Left lobe of liver (tissue), 2 donors: Measurements from ENCODE around the gene EEFSEC. TPM values are rescaled to one million over a fixed set of nuclear protein-coding genes. Genes with fewer than 3 reads are reported as not detected.

ENCODE experiments used
- ATAC-seq: fragments of 200-7000 bp; cut with Tn5 transposase; one replicate; pipeline ENCODE4 v1.9.1; 2020; ENCODE audit warnings: mild to moderate bottlenecking, moderate library complexity
- DNase-seq: peaks from one replicate; pipeline ENCODE4 v3.0.0-alpha.2; 2020; ENCODE audit warnings: low spot score
- total RNA-seq: library from RNA; stranded (reverse); gene quantifications from one replicate; pipeline ENCODE4 v1.2.1, GENCODE V29; 2021
- donor health status: DM: no; HTN: no; CAD: no; lungs with moderate emphysema.
- donor health status: DM: no; HTN: yes; CAD: no.

Gene EEFSEC
- total RNA-seq, 1 donor from 2014 or later = 12.8 TPM

DNA sequence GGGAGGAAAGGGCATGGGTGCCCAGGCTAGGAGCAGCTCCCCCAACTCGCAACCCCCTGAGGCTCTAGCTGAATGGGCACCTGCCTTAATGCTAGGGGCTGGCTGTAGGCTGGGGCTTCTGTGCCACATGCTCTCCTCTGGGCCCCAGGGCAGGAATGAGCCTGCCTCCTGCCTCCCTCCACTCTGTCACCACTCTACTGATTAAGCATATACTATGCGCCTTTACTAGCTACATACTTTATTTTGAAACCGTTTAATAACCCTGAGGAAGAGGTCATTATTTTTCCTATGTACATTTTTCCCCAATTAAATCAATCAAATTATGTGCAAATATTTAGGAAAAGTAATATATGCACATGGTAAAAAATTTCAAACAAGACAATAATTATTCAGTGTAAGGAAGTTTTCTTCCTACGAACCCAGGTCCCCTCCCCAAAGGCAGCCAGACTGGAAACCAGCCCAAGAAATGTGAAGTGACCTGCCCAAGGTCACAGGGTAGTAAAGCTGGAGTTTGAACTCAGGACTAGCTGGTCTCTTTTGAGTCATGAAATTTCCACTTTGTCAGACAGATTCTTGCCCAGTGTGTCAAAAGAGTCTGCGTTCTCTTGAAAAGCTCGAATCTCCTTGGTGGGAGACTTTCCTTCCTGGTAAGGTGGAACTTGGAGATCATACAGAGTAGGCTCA lies 190.9 kb downstream of the EEFSEC start:
- DNase-seq (no peak), ATAC-seq (no peak)

DNA sequence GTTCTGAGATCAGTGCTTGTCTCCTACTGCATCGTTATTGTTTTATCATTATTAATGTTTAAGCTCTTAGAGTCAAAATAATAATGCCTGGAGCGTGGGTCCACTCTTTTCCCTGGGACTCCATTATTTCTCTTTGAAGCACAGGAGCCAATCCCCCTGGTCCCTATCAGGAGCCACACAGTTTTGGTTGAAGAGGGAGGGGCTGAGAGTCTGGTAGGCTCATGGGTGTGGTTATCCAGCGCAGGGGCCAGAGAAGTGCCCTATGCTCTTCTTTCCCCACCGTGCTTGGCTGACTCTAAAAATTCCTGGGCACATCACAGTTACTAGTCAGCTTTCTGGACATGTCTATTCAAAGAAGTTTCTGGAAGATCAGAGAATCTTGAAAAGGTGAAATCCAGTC lies 191.9 kb downstream of the EEFSEC start:
- ATAC-seq = no peak
- no peak for DNase-seq

DNA sequence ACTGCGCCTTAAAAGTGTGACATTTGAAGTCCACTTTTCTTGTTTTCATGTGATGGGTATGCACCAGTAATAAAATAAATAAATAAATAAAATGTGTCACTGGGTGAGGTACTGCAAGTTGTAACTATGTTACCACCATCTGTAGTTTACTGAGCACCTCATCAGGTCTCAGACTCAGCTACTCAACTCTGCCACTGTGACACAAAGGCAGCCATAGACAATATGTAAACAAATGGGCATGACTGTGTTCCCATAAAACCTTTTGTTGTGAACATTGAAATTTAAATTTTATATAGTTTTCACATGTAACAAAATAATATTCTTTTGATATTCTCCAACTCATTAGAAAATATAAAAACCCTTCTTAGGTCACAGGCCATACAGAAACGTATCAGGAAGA lies 193.3 kb downstream of the EEFSEC start:
- DNase-seq (no peak), ATAC-seq (no peak)

DNA sequence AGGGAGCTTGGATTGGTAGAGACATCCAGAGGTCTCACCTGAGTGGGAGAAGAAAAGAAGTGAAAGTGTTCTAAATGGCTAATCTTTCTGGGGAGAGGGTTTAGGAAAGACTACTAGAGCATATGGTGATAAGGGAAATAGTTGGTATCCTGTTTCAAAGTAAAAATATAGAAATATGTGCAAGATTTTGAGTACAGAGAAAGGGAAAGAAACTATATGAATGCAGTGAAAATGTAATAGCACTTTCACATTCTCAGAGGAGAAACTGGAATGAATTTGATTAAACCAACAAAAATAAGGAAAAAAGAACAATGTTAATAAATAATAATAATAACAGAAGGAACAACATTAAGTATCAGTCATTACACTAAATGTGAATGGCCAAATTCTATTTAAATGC lies 194.0 kb downstream of the EEFSEC start:
- ATAC-seq = no peak
- DNase-seq = no peak

DNA sequence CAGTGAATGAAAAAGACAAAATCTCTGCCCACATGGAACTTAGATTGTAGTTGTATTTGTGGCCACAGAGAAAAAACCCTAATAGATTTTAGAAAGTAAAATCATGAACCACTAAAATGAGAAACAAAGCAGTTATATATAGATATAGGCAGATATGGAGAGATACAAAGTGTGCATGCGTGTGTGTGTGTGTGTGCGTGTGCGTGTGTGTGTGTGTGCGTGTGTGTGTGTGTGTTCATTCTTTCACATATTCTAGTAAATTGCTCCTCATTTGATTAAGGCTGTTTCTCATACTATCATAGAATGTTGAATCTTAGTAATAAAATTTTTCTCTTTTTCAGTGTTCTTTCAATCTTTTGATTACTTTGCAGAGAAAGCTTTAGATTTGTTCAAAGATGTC lies 194.8 kb downstream of the EEFSEC start:
- no peak for DNase-seq
- no peak for ATAC-seq

DNA sequence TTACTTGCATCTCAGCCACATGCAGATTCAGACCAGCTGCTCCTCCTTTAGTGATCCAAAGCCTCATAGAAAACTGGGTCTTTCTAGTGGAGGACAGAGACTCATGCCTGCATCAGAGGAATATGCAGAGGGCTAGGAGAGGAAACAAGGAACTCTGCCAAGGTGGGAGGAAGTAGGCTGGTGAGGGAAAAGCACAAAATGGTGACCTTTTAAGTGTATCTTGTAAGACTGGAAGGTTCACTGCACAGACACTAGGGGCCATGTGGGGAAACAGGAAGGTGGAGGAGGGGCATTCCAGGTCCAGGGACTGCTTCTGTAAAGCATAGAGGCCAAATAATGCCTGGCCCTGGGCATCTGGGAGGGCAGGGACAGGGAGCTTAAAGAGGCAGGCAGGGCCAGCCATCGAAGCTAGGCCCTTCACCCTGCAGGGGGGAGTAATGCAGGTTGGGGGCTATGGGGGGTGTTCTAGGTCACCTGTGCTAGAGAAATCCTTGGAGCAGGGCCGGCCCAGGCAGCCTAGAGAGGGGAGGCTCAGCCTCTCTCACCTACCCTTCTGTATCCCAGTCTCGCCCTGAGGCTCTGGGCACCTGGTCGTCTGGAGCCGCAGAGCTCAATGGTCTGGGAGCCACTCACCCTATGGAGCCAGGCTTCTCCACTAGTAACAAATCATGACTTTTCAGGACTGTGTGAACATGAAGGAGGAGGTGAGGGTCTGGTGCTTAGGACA lies 195.7 kb downstream of the EEFSEC start:
- DNase-seq = no peak
- ATAC-seq = no peak

DNA sequence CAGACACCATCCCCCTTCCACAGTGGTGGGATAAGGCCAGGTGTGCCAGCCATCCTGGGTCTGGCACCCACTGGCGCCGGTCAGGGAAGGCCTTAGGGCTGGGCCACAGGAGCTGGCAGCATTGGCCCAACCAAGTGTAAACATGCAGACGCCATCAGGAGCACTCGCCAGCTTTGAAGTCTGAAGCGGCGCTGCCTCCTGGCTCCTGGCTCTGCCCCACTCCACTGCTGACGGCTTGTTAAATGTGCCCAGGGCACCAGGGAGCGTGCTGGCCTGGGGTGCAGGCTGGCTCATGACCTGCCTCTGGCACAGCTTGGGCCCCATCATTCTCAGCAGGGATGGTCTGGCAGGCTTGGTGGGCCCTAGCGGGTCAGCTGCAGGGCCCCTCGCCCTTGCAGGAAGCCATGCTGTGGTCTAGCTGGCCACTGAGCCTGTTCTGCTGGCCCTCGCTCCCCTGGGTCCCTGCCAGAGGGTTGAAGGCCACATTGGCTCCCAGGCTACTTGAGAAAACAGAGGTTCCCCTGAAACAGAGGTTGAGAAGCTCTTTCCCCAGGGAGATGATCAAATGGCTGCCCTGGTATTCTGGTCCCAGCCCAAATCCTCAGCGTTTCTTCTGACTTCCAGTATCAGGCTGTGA lies 196.8 kb downstream of the EEFSEC start:
- DNase-seq (peak; percentile 85), ATAC-seq (peak; percentile 97)

DNA sequence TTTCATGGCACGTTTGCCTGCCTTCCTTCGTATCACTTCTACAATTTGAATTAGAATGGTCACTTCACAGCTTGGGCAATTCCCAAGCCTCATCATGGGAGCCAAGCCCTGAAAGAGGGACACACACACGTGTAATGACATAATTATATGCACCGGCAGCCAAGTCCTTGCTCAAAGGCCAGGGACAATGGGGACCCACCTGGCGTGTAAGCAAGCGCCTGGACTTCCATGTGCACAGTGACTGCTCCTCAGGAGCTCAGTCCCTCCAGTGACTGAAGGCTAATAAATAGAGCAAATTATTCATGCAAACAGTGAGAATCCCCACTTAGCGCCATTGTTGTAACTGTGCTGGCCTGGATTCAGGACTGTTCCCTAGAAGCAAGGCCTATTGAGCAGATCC lies 198.3 kb downstream of the EEFSEC start:
- DNase-seq (no peak), ATAC-seq (no peak)

DNA sequence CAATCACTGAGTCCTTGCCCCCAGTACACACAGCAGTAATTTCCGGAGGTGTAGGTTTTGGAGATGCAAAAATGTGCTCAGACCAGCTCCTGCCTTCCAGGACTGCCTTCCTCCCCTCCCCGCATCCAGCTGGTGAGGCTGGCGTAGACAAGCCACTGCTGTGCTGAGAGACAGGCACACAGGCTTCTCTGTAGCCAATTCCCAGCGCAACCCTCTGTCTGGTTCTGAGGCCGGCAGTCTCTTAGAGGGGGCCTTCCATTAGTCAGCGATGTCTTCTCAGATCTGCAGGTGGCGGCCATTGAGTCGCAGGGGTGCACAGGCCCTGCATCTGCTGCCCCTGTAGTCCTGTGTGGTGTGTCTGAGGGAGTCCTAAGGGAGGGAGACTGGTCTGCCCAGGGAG lies 199.0 kb downstream of the EEFSEC start:
- ATAC-seq (no peak), DNase-seq (no peak)

DNA sequence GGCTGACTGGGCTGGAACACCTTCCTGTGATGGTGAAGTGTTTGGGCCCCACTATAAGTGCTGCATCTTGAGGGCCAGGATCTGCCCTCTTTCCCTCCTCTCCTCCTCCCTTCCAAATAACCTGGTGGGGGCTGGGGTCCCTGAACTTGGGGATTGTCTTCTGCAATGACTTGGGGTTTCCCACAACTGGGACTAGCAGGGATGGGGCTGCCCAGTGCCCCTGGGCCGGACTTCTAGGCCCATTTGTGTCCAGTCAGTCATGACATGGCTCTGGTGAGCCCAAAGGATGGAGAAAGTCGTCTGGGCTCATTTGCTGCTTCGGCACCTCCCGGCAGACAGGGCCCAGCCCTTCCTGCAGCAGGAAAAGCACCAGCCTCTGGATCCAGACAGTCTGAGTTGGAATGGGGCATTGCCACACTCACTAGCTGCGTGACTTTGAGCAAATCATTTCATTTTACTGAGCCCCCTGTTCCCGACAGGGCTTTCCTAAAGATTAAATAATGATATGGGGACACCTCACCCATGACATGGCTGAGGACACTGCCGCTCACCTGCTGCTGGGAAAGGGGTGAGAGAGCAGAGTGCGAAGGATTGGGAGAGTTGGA lies 200.2 kb downstream of the EEFSEC start:
- ATAC-seq (no peak), DNase-seq (no peak)

DNA sequence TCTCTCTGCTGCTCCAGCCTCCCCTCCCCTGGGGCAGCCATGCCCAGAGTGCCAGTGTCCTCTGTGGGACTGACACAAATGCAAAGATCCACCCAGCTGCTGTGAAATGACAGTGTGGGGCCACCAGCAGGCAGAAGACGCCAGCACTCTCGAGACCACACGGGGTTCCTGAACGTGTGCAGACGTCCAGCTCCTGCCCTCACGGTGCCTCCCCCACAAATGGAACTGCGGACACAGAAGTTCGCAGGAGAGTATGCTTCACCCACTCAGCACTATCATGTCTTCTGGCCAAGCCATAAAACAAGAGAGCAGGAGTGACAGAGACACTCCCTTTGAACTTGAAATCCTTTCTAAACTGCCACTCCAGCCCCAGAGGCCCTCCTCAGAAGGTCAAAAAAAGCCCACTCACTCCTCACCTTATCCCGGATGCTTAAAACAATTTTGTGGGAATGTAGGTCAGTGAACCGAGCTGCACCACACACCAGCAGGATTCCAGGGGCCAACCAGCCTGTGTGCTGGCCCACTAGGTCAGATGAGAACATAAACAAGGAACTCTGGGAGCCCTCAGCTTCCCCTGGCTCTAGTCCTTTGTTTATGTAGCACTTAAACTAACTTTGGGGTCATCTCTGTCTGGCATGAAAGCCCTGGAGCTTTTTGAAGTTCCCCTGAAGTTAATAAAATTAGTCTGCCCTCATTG lies 200.9 kb downstream of the EEFSEC start:
- ATAC-seq = no peak
- DNase-seq = no peak

DNA sequence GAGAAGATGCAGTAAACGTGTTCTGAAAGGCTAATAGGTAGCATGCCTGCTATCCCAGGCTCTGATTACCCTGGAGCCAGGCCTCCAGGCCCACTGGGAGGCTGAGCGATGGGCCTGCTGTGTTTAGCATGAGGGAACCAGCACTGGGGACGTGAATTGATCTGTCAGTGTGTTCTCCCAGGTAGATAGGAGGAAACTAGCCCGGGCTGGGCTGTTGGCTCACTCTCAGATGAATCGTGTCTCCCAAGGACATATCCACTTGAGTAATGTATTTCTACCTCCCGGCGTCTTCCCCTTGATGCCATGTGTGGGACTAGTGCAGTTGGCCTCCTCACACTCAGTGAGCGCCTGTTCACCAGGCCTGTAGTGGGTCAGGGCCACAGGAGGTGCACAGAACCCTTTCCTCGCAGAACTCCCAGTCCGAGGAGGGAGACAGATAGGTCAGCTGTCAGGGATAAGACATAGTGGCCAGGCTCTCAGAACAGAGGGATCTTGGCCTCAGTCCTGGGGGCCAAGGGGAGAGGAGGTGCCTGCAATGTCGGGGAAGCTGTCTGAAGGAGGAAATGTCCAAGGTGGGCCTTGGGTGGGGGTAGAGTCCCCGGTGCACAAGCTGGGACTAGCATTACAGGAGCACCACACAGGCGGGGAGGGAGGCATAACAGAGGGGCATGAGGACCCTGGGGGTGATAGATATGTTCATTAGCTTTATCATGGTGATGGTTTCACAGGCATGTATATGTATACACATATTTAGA lies 201.7 kb downstream of the EEFSEC start:
- DNase-seq = no peak
- no peak for ATAC-seq

DNA sequence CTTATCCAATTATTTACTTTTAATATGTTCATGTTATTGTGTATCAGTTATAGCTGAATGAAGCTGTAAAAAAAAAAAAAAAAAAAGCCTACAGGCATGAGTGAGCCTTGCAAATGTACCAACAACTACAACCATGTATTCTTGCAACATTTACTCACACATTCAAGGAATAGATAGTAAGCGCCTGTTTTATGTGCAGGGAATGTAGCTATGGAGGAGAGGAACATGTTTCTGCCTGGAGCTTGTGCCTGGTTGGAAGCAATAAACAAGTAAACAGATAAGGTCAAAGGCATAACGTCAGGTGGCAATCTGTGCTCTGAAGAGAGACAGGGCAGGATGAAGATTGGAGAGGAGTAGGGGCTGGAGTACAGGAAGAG lies 202.2 kb downstream of the EEFSEC start:
- DNase-seq (no peak), ATAC-seq (no peak)

DNA sequence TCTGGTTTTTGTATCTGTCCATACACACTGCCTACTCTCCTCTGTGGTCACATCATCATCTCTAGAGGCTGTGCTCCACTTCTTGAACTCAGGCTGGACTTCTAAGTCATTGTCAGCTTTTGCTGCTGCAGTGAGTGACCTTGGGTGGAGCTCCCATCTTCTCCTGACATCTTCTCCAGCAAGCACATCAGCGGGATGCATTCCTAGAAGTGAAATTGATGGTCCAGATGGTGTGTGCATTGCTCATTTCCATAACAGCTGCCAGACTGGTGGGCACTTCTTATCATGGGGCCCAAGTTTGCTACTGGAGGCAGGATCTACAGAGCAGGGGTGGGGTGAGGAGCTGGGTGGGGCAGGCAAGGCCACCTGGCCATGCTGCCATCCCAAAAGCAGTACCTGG lies 203.5 kb downstream of the EEFSEC start:
- DNase-seq = no peak
- no peak for ATAC-seq

DNA sequence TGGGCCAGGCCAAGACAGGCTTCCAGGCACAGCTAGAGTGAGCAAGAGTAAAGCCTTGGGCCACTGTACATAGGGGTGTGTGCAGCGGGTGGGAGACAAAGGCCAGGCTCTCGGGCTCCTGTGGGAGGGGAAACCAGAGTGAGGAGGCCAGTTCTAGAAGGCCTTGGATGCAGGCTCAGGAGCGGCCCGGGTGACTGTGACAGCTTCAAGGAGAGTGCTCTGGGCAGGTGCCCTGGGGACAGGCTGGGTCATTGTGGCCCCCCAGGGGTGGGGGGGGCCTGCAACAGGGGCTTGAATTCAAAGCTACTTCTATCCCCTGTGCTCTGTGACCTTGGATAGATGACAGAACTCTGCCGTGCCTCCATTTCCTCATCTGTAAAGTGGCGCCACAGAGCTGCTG lies 204.3 kb downstream of the EEFSEC start:
- ATAC-seq = no peak
- no peak for DNase-seq

DNA sequence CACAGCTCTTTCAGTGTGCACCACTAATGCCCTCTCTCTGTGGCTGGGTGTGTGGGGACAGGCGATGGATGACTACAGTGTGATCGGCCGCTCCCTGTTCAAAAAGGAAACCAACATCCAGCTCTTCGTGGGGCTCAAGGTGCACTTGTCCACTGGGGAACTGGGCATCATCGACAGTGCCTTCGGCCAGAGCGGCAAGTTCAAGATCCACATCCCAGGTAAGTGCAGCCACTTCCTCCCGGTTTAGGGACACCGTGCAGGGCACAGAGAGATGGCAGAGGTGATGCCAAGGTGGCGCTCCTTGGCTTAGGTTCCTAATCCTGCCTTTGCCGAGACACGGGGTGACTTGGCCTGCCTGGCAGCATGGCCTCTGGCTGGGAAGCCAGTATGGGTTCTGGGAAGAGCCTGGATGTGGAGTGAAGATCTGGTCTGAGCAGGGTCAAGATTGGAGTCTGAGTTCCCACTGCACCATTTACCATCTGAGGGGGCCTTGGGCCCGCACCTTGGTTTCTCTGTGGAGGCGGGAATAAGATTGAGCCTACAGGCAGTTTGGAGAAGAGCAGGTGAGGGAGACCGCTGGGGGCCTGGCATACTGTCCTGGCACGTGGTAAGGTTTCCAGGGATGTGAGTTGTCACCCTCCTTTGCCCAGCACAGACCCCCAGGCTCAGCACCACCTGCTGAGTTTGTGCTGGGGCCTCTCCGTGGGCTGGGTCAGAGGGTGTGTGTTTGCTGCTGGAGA lies 205.0 kb downstream of the EEFSEC start:
- DNase-seq (no peak), ATAC-seq (no peak)

DNA sequence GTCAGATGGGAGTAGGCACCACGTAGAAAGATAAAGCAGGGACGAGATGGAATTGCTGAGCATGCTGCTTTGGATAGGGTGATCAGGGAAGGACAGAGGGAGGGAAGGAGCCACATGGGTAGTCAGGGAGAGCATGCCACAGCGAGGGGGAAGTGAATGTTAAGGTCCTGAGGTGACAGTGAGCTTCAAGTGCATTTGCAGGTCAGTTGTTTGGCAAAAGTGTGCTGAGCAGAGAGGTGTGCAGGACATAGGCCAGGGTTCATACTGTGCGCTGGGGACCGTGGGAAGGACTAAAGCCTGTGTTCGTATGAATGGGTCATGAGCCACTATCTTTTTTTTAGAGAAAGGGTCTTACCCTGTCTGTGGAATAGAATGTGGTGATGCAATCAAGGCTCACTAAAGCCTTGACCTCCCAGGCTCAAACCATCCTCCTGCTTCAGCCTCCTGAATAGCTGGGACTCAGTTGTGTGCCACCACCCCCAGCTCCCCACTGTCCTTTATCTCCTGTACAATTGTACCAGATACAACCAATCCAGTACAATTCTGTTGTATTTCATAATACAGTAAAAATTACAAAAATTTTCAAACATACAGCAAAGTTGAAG lies 205.9 kb downstream of the EEFSEC start:
- DNase-seq (no peak), ATAC-seq (no peak)

DNA sequence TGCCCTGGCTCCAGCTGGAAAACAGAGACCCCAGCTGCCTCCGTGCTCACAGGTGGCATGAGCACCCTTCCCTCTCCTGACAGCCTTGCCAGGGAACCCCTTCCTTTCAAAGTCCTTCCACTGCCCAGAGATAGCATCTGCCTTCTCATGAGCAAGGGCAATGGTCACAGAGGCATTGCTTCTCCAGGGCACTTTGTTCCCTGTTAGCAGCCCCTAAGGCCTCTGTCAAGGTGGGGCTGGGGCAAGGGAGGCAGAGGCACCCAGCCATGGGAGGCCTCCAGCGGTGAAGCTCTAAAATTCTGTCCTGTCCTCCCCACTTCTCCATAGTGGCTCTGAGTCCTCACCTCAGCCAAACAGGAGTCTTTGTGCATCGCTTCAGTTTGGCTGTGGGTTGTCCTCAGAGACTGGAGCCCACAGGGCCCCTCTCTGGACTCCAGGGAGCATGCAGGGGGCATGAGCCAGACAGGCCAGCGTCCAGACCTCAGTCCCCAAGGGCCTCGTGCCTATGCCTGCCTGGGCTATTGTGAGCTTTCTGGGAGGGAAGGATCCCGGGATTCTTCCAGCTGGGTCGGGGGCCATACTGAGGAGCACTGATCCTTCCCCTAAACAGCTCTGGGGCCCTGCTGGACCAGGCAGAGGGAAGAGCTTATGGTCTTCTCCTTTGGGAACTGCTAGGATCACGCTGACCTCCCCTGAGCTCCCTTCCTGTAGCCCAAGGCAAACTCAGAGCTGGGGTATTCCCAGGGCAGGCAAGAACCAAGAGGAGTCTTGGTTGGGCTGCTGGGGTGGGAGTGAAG lies 206.8 kb downstream of the EEFSEC start:
- ATAC-seq (no peak), DNase-seq (no peak)
